ENCODE measurements around the gene NECAP2. TPM values are rescaled to one million over a fixed set of nuclear protein-coding genes. Genes with fewer than 3 reads are reported as not detected.

NECAP2 gene
- total and polyA plus RNA-seq, 2 of the 4 experiments (the other 2 are of a cell fraction), result 80.5 to 85.1 TPM

DNA sequence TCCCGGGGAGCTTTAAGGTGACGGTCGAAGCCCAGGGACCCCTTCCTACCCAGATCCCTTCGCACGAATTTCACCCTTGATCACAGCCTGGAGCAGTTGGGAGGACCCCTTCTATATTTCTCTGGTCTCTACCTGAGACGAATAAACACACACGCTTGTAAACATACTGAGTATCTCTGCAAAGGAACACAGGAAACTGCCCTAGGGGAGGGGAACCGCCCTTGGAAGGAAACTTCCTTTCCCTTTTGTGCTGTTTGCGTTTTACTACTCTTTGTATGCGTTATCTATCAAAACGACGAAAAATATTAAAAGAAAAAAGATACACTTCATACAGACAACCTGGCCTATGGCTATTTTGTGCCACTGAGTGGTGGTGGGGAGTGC is 750 bp downstream of the NECAP2 start:
- DNase-seq, result no peak
- H3K4ac ChIP-seq (ENCODE audit: low read depth, low read length), result peak overlapping the region; percentile 91
- no peak overlapping the region; the same call in 1 of the 2 replicates for H4K5ac ChIP-seq (ENCODE audit: low read depth, low read length)
- peak overlapping the region; percentile 84 for H3K27ac ChIP-seq (ENCODE audit: insufficient read depth, low read length)
- H2AK5ac ChIP-seq (ENCODE audit: low read depth, low read length), result peak overlapping the region; percentile 80; the same call in 1 of the 2 replicates
- ChIA-PET CTCF (no interaction called here), POLR2A (ENCODE audit: unreplicated experiment) (no interaction called here)
- peak overlapping the region; percentile 96 for H3K14ac ChIP-seq (replicated peaks; ENCODE audit: low read depth, low read length)
- peak overlapping the region; percentile 96 for H2AFZ ChIP-seq (replicated peaks; ENCODE audit: low read length, poor library complexity)
- no peak overlapping the region for H3K18ac ChIP-seq (ENCODE audit: low read depth, low read length)
- H2BK120ac ChIP-seq (ENCODE audit: low read depth, low read length), result 0 out of 2 replicates have a peak overlapping the region, but pooled peaks have one; percentile 32
- no peaks in the 10 kb centered on the region for H3K27me3 ChIP-seq (ENCODE audit: control insufficient read depth, insufficient read depth, low read length)
- TF ChIP-seq RFX5 (IDR thresholded peaks at IDR 0.05; ENCODE audit: low read depth, low read length) (no peak), MAZ (IDR thresholded peaks at IDR 0.05; ENCODE audit: borderline replicate concordance, low read depth, low read length) (no peak), NFE2L2 (IDR thresholded peaks at IDR 0.05; ENCODE audit: low read depth, low read length) (no peak), BHLHE40 (IDR thresholded peaks at IDR 0.05; ENCODE audit: low read depth, low read length) (no peak), RCOR1 (IDR thresholded peaks at IDR 0.05; ENCODE audit: insufficient replicate concordance, low read length) (no peak), CEBPB (IDR thresholded peaks at IDR 0.05; ENCODE audit: low read depth, low read length) (no peak), SMC3 (IDR thresholded peaks at IDR 0.05; ENCODE audit: low read depth, low read length) (no peak), FOS (IDR thresholded peaks at IDR 0.05; ENCODE audit: low read depth, low read length) (no peak), CHD1 (IDR thresholded peaks at IDR 0.05; ENCODE audit: low read depth, low read length) (no peak), POLR2A (IDR thresholded peaks at IDR 0.05; ENCODE audit: low read depth, low read length) (no peak)
- TF ChIP-seq, protein P1, sequence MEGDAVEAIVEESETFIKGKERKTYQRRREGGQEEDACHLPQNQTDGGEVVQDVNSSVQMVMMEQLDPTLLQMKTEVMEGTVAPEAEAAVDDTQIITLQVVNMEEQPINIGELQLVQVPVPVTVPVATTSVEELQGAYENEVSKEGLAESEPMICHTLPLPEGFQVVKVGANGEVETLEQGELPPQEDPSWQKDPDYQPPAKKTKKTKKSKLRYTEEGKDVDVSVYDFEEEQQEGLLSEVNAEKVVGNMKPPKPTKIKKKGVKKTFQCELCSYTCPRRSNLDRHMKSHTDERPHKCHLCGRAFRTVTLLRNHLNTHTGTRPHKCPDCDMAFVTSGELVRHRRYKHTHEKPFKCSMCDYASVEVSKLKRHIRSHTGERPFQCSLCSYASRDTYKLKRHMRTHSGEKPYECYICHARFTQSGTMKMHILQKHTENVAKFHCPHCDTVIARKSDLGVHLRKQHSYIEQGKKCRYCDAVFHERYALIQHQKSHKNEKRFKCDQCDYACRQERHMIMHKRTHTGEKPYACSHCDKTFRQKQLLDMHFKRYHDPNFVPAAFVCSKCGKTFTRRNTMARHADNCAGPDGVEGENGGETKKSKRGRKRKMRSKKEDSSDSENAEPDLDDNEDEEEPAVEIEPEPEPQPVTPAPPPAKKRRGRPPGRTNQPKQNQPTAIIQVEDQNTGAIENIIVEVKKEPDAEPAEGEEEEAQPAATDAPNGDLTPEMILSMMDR (conservative IDR thresholded peaks at IDR 0.05; ENCODE audit: low read depth, low read length), result no peak
- TF ChIP-seq, protein P2, sequence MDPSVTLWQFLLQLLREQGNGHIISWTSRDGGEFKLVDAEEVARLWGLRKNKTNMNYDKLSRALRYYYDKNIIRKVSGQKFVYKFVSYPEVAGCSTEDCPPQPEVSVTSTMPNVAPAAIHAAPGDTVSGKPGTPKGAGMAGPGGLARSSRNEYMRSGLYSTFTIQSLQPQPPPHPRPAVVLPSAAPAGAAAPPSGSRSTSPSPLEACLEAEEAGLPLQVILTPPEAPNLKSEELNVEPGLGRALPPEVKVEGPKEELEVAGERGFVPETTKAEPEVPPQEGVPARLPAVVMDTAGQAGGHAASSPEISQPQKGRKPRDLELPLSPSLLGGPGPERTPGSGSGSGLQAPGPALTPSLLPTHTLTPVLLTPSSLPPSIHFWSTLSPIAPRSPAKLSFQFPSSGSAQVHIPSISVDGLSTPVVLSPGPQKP (IDR thresholded peaks at IDR 0.05; ENCODE audit: borderline replicate concordance, low read depth, low read length), result no peak
- TF ChIP-seq, protein P3, sequence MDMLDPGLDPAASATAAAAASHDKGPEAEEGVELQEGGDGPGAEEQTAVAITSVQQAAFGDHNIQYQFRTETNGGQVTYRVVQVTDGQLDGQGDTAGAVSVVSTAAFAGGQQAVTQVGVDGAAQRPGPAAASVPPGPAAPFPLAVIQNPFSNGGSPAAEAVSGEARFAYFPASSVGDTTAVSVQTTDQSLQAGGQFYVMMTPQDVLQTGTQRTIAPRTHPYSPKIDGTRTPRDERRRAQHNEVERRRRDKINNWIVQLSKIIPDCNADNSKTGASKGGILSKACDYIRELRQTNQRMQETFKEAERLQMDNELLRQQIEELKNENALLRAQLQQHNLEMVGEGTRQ (IDR thresholded peaks at IDR 0.05; ENCODE audit: low read depth, low read length), result no peak
- peaks cover 7% of the 10 kb centered on the region; the same call in 1 of the 2 replicates for H3K9me1 ChIP-seq (ENCODE audit: insufficient read depth, low read length)
- peaks cover 20% of the 10 kb centered on the region; the same call in 1 of the 2 replicates for H4K20me1 ChIP-seq (ENCODE audit: insufficient read depth, low read length)
- peak overlapping the region; percentile 89 for H3K23ac ChIP-seq (ENCODE audit: low read depth, low read length)
- ATAC-seq (ENCODE audit: low read depth), result no peak
- H4K91ac ChIP-seq (ENCODE audit: insufficient read depth, low read depth, low read length), result peak overlapping the region; percentile 81
- no TSS peak for BruUV-seq (replicated peaks)
- intact Hi-C loops (cut with micrococcal nuclease), result no loop called here
- H2BK5ac ChIP-seq (ENCODE audit: low read depth, low read length, poor library complexity, severe bottlenecking), result peak overlapping the region; percentile 48
- H3K9me3 ChIP-seq (ENCODE audit: control insufficient read depth, insufficient read depth, low read length), result no peaks in the 10 kb centered on the region
- no peak overlapping the region for H2BK15ac ChIP-seq (ENCODE audit: low read depth, low read length)
- peak overlapping the region; percentile 92 for H3K4me3 ChIP-seq (ENCODE audit: insufficient read depth, low read depth, low read length)
- WGBS, 2 experiments (ENCODE audit: extremely low coverage in 2 of 2, insufficient read length in 1 of 2), result 0% methylated on average over 4 of the region's 12 CpGs; no CpG with 5 or more reads in 1 of the 2 experiments
- H2BK20ac ChIP-seq (ENCODE audit: low read depth, low read length), result no peak overlapping the region
- peaks cover 25 to 56% of the 10 kb centered on the region in 2 experiments for H3K79me1 ChIP-seq (ENCODE audit: low read depth in 1 of 2, low read length in 2 of 2)
- H3K4me1 ChIP-seq (ENCODE audit: control insufficient read depth, insufficient read depth, low read length), result peaks cover 2% of the 10 kb centered on the region
- peak overlapping the region; percentile 90 for H3K9ac ChIP-seq (ENCODE audit: low read depth, low read length)
- H2AK9ac ChIP-seq (replicated peaks; ENCODE audit: low read depth, low read length, poor library complexity), result peak overlapping the region; percentile 99
- H3K36me3 ChIP-seq (ENCODE audit: control insufficient read depth, insufficient read depth, low read length), result peaks cover 24% of the 10 kb centered on the region
- in situ Hi-C loops (cut with MboI; ENCODE audit: low sequenced_read_pairs), result no loop called here
- peak overlapping the region; percentile 96 for H3K4me2 ChIP-seq (ENCODE audit: low read depth, low read length)
- H4K8ac ChIP-seq (ENCODE audit: low read depth in 2 of 2, low read length in 2 of 2), result peak overlapping the region; percentile 86 to 94; a peak in 3 of 4 replicates
- H3K56ac ChIP-seq (ENCODE audit: extremely low read depth, insufficient read depth, low read length), result peak overlapping the region; percentile 73; the same call in 1 of the 2 replicates
- dilution Hi-C loops (cut with HindIII; ENCODE audit: low sequenced_read_pairs, unreplicated experiment), result no loop called here
